Measurements from ENCODE around the gene CRTAC1.
A peak's percentile ranks its signal among the peaks of the same experiment; 100 is the strongest.

The CRTAC1 gene

DNA sequence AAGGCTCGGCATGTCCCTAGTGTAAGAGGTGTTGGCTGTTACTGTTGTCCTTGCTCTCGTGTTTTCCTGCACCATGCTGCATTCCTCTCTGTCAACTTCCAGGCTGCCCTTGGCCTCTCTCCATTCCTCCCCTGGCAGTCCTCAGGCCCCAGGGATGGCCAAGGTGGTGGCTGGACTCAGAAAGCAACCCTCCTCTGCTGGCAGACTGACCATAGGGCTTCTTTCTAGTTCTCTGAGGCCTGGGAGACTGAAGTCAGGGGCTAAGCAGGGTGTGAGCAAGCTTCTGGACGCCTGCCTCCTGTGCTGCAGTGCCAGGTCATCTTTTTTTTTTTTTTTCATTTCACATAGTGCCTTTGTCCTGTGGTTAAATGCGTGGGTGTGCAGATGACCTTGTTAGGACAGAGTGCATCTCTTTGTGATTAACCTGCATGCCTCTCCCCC is 108.8 kb downstream of the CRTAC1 start:
- no peak for DNase-seq

DNA sequence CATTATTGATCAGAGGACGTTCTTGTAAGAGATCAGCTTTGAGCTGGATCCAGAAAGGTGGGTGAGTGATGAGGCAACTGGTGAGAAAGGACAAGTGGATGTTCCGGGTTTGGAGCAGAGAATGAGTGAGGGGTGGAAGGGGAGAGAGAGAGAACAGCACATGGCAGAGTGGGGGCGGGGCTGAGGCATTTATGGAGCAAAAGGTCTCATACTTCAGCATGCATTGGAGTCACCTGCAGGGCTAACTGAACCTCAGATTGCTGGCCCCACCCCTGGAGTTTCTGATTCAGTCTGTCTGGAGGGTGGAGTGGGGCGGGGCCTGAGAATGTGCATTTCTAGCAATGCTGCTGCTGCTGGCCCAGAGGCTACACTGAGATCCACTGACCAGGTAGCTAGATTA is 109.6 kb downstream of the CRTAC1 start:
- no peak for DNase-seq

DNA sequence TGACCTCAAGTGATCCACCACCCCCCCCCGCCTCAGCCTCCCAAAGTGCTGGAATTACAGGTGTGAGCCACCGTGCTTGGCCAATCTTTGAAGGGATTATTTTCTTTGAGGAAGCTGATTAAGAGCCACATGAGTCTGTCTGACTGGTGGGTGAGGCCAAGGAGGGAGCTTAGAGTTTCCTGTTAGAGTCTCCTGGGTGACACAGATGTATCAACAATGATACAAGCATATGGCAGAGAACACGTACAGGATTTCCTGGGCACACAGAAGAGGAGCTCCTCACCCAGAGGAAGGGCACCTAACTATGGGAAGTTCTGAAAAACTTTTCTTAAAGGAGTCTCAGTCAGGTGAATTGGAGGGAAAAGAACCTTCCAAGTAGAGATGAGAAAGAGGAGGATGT is 111.4 kb downstream of the CRTAC1 start:
- no peak for DNase-seq

DNA sequence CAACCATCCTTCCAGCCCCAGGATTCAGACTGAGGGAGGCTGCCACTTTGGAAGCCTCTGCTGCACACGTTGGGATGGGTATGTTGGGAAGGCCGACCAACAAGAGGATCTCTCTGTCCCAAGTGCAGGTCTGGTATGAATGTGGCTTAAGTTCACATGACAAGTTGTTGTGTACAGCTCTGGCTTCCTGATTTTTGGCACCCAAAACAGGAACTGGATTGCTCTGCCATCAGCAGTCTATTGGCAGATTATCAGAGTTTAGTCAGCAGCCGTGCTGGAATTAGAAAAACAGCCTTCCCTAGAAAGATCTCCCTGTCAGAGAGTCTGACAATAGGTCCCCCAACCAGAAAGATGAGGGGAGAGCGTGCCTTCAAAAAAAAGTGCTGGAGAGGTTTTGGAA is 113.8 kb downstream of the CRTAC1 start:
- DNase-seq = no peak

DNA sequence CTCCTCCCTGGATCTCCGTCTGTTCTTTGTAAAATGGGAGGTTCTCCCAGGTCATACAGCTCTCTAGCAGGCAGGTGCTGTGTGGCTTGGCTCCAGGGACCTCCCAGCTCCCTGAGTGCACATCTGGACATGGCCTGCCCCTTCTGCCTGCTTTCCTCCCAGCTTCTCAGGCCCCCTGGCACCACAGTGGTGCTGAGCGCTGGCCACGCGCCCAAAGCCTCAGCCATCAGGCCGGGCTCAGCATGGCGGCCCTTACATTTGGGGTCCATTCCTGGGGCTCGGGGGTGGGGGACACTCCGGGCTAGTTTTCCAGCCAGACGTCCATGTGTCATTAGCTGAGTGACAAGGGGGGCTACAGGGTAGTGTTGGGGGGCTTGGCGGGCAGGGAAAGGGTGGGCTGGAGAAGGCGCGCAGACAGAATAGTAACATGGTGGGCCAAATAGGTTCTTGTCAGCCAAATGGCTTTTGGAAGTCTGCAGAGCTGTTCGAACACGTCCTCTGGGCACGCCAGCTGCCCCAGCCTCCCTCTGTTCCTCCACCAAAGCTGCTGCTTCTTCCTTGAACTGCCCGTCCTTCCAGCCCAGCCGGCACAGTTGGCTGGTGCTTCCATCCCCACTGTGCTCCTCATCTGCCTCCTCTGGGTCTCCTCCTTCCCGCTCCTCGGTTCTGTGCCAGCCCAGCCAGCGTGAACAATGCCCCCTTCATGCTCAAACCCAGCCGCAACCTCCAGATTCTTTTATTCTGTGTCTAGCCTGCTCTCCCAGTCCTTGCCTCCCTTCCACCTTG is 114.9 kb downstream of the CRTAC1 start:
- DNase-seq = no peak

DNA sequence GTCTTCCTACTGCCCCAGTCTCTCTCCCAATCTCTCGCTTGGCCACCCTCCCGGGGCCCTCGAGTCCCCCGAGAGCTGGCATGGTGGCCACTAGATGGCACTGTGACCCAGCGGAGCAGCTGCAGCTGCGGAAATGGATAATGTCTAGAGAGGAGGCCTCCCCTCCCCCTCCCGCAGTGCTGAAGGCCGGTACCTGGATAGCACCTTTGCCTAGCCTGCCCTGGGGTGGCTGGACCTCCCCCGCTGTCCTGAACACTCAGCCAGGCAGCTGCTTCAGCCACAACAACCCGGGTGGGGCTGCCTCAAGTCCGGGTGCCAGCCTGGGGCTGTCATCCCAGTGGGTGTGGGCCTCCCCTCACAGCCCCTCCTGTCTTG is 115.6 kb downstream of the CRTAC1 start:
- peak; percentile 39 to 60 (median 53) for DNase-seq

DNA sequence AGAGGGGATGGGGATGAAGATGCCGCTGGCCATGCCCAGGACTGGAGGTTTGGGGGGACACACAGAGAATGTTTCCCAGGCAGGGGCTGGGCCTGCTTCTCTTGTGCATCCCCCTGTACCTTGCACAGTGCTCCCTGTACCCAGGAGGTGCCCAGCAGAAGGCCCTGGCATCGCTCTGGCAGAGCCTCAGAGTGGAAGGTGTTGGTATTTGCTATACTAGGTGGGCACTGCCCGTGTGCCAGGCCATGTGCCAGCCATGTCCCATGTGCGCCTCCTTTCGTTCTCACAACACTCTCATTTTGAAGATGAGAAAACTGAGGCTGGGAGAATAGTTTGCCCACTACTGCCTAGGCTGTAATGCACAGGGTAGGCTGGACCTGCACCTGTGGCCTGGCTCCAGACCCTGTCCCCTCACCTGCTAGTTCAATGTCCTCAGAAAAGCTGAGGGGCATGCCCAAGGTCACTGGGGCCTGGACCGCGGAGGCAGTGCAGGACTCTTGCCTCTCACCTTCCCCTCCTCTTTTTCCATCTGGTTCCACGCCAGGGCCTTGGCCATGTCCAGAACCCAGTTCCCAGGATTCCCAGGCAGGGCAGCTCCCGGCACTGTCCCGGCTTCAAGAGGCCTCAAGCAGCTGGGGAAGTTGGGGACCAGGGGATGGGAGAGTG is 116.1 kb downstream of the CRTAC1 start:
- DNase-seq = no peak

DNA sequence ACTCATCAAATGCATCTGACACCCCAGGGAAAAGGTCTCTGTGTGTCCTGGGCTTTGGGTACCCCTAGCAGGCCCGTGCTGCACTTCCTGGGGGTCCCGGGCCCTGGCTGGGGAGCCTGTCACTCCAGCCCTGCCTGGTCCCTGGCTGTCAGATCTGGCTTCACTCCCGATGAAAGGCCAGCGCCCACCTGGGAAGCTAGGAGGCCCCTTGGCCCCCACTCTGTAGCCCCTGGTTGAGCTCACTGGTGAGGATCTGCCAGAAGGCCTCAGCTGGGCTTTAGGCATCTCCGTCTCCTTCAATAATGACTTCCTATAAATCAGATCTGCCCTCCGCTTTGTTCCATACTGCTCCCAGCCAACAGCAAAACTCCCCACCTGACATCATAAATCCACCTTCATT is 116.8 kb downstream of the CRTAC1 start:
- no peak for DNase-seq

DNA sequence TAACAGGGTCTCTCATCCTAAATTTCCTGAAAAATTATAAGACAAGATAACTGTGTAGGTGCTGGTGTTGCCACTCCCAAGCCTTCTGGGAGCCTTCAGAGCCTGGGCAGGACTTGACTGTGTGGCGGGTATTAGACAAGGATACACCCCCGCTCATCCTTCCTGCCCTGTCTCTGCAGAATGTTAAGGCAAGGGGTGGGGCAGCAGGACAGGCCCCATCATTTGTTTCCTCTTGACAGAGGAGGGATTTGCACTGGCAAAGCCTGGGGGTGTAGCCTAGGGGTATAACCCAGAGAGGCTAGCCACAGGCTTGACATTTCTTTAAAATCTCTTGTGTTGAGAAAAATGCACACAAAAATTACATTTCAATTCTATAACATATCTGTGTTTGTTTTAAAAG is 117.2 kb downstream of the CRTAC1 start:
- DNase-seq = no peak

DNA sequence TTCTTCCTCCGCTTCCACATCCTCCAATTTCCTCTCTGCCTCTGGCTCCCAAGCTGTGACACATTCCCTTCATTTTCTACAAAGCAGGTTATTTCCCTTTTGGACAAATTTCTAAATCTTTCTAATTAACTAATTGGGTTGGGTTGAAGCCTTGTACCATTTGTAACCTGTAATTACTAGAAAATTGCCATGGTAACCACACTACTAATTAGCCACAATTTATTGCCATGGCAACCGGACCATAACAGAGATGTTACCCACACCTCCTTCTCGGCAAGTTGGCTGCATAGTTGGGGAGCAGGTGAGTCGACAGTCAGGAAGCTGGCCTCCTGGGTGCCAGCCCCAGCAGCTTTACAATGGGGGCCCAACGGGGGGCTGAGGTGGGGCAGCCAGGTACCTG is 119.2 kb downstream of the CRTAC1 start:
- no peak for DNase-seq

DNA sequence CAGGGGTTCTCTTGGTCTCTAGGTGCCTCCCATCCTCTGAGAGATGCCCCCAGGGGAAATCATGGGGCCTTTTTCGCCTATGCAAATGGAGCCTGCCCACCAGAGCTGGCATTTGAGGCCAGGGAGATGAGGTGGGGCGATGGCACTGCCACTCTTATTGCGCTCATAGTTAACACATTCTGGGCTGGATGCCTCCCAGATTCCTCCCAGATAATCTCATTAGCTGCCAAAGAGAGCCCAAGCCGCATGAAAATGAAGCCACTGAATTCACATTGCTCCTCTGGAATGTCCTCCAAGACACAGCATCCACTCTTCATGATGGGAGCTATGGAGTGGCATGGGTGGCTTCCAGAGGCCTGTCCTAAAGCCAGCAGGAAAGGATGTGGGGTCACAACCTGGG is 119.8 kb downstream of the CRTAC1 start:
- no peak for DNase-seq

DNA sequence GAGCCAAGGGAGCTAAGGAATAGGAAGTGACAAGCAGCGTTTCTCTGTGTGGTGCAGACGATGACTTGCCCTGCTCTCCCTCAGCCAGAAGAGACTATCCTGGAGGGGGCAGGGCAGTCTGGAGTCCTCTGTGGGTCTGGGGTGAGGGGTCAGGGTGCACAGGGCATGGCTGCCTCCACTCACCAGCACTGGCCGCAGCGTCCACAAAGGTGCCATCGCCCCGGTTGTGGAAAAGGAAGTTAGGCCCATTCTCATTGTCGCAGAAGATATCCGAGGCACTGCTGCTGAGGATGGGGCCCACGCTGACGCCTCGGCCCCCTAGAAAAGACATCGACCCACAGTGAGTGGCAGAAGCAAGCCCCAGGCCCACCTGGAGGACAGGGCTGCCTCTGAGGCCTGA is 122.6 kb downstream of the CRTAC1 start:
- no peak for DNase-seq

DNA sequence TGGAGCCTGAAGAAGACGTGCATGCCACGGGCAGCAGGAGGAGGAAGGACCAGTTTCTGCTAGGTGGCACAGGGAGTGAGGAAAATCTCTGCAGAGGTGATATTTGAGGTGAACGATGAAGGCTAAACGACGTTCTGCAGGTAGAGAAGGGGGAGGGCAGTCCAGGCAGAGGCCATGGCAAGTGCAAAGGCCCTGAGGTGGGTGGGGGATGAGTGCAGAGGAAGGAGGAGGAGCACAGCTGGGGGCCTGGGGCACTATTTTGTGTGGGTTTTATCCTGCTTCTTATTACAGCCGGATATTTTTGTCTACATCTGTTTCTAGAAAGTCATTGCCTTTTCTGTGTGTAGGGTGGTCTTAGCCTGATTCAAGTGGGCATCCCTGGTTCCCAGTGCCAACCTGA is 123.2 kb downstream of the CRTAC1 start:
- DNase-seq = no peak

DNA sequence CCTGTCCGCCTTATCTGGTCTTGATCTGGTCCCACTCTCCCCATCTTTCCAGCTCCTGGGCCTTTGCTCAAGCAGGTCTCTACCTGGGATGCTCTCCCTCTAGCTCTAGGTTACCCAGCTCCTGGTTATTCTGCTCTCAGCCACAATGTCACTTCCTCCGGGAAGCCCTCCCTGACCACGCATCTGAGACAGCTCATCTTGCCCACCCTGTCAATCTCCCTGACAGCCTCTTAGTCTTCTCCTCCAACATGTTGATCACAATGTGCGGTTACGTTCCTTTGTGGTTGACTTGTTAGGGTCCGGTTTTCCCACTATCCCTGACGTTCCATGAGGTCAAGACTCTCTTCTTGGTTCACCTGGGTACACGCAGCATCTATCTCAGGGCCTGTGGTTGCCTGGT is 125.1 kb downstream of the CRTAC1 start:
- DNase-seq = no peak

DNA sequence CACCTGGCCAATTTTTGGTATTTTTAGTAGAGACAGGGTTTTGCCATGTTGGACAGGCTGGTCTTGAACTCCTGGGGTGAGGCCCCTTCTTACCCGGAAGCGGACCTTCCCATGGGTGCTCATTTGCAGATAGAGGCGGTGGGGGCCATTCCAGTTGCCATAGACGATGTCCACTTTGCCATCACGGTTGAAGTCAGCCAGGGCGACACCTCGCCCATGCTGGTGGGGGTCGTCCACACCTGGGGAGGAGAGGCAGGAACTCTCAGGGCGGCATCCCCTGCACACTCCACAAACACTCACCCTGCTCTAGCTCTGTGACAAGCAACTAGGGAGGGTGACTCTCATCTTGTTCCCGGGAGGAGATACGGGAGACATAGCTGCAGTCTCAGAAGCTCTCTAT is 125.8 kb downstream of the CRTAC1 start:
- no peak for DNase-seq

DNA sequence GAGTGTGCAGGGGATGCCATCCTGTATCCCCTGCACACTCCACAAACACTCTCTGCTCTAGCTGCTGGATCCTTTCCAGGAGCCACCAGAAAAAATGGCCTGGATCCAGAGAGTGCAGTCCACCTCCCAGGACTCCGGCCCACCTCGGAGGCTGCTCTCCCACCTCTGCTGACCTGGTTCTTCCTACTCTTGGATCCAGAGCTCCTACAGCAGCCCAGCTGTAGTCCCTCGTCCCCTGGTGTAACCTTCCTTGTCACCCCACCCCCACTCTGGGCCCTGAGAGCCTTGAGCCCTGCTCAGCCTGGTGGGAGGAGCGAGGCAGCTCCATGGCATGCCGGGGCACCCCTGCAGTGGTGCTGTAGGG is 126.4 kb downstream of the CRTAC1 start:
- DNase-seq = no peak

DNA sequence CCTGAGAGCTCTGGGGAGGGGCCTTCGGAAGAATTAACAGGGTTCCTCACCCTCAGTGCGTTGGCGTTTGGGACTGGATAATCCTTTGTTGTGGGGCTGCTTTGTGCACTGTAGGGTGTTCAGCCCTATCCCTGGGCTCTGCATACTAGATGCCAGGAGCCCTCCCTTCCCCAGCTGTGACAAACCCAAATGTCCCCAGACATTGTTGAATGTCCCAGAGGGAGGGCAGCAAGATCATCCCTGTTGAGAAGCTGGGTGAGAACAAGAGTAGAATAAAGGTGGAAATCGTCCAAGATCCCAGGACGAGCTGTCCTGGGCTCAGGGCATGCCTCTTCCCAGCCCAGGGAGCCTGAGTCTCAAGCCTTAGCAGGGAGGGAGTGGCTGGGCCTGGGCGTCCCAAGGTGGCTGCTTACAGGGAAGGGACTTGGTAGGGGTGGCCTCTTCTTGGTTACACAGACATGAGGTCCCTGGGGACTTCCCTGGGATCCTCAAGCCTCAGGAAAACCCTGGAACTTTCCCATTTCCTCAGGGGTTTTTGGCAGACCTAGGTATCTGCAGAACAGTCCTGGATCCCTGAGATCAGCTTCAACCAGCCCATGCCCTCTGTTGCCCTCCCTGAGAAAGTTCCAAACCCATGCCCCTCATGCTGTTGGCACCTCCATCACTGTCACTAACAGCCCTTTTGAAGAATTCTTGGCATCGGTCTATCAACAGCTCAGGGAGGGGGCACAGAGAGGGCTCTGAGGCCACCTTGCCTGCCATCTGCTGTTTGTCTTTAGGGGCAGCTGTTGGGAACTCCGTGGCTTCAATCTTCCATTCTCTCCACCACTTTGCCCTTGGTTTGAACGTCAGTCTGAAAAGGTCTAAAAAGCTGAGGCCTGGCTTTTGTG is 127.0 kb downstream of the CRTAC1 start:
- no peak for DNase-seq

DNA sequence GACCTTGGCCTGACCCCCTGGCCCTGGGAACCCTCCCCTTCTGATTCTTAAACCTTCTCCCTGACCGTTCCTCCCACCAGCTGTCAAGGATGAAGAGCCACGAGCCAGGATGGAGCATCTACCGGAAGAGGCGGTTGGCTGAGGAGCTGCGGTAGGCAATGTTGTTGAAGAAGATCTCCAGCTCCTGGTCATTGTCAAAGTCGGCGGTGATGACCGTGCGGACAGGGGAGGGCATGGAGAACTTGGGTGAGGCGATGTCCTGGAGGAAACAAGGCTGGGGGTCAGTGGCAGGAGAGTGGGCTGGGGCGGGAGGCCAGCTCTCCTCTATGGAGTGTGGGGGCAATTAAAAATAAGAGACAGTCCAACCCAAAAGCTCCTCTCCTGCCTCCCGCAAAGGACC is 129.0 kb downstream of the CRTAC1 start:
- DNase-seq = no peak

DNA sequence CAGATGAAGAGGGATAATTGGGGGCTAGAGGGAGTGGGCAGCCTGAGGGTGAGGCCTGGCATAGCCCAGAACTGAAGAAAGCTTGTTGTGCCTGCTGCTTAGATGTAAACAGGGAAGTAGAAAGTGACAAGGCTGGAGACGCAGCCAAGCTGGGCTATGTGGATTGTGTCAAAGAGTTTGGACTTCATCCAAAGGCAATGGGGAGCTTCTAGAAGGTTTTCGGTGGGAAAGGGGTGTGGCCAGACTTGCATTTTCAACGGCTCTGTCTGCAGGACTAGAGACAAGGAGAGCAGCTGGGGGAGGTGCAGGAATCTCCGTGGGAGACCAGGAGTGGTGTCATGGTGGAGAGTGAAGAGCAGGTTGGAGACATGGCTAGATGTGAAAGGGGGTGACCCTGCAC is 132.0 kb downstream of the CRTAC1 start:
- DNase-seq = no peak

DNA sequence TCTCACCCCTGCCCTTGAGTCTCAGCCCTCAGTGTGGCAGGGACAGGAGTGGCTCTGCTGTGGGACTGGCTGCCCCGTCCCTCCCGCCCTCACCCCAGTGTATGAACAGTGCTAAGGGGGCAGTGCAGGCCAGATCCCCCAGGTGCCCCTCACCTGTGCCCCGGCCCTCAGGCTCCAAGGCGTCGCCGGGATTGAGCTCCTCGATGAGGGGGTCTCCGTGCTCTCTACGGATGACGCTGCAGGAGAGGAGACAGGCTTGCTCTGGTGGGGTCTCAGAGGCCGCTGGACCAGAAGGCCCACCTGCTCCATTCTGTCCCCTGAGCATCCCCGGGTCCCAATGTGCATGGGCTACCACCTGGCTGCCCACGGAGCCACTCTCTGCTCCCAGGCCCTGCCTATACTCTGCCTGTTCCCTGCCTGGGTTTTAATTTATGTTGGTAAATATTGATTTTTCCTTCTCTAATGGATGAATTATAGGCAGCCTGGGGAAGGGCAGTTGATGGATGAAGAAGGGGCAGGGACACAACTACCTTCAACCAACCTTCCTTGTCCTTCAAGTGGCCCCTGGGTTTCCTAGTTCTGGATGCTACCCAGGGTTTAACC is 133.6 kb downstream of the CRTAC1 start:
- DNase-seq = no peak

DNA sequence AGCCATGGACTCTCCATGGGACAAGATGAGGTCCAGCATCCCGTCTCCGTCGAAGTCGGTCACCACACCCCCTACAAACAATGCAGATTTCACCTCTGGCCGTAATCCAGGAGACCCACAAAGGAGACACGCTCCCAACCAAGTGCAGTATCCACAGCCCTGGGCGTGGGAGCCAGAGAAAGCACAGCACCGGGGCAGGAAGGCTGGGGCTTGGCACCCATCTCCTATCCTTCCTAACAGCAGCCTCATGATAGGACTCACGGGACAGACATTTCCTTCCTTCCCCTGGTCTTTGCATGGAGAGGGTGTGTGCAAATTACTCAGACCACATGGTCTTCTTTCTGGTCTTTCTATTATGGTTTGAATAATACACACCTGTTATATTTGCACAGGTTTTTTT is 134.5 kb downstream of the CRTAC1 start:
- no peak for DNase-seq

DNA sequence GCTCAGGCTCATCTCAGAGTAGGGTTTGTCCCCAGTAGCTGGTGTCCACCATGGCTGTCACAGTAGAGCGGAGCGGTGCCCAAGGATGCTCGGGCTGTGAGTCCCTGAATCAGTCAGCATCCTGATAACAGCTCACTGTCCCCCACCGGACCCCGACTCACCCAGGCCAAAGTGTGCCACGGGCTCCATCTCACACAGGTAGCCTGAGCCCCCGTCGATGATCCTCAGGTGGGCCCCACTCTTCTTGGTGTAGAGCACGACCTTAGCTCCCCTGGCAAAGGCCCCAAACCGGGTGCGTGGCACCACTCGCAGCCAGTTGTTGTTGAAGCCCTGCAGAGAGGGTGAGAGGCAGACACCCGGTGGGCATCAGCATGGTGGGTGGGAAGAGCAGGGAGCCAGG is 135.3 kb downstream of the CRTAC1 start:
- no peak for DNase-seq

DNA sequence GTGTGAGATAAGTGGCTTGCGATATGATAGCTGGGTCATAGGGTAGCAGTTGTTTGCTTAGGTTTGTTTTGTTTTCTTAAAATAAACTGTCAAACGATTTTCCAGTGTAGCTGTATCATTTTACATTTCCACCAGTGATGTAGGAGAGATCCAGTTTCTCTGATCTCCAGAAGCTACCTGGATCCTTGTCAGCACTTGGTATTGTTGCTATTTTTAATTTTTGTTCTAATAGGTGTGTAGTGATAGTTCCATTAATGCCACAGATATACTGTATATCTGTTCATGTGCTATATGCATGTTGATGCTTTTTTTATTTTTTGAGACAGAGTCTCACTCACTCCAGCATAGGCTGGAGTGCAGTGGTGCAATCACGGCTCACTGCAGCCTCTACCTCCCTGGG is 136.3 kb downstream of the CRTAC1 start:
- no peak for DNase-seq
